ENCODE results near the gene KCNA4.
"Not testable (repeated sequence)": the region's sequence is repeated elsewhere in the genome, so short reads cannot be mapped to it uniquely, and the experiment has no call there.

Gene KCNA4

DNA sequence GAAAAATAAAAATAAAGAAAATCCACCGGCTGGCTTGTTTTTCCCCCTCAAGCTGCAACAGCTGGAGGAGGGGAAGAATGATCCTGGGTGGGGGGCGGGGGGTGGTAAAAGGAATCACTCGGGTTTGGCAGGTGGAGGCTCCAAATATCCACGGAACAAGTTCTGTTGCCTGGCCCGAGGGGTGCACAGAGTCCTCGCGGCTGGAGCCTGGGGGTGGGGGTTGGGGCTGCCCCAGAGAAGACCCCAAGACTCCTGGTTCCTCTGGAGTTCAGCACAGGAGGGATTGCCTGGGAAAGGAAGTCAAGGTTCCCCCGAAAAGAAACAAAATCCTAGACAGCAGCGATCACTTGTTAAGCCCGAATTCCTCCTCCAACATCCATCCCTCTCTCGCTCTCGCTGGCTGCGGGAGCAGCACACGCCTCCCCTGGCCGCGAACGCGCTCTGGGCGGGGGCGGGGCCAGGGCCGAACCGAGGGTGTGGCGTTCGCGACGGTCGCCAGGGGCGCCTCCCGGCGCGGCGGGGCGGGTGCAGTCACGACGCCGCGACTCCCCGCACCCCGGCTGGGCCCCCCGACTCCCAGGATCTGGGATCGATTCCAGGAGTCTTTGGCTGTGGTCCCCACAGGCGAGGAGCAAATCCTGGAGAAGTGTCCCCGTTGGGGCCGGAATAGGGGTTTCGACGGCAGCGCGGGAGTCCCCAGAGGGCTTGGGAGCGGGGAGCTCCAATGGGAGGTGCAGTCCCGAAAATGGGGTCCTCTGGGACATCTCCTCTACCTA is at the start of gene KCNA4:
KCNA4 (minus strand) TSS at position 443 of the 776 bp plus-strand sequence. CDS start 4,352 bp downstream, outside the sequence.
- no peak for DNase-seq (ENCODE audit: low read depth in 1 of 2, low spot score in 1 of 2)

DNA sequence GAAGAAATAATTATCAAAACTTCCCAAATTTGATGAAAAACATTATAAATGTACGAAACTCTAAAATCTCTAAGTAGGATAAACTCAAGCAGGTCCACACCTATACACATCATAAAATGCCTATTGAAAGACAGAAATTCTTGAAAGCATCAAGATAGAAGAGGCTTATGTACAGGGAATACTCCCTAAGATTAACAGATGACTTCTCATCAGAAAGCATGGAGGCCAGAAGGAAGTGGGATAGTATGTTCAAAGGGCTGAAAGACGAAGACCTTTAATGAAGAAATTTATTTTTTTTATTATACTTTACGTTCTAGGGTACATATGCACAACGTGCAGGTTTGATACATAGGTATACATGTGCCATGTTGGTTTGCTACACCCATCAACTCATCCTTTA is 45.3 kb upstream of the KCNA4 start:
- no peak for DNase-seq (ENCODE audit: low read depth in 1 of 2, low spot score in 1 of 2)

DNA sequence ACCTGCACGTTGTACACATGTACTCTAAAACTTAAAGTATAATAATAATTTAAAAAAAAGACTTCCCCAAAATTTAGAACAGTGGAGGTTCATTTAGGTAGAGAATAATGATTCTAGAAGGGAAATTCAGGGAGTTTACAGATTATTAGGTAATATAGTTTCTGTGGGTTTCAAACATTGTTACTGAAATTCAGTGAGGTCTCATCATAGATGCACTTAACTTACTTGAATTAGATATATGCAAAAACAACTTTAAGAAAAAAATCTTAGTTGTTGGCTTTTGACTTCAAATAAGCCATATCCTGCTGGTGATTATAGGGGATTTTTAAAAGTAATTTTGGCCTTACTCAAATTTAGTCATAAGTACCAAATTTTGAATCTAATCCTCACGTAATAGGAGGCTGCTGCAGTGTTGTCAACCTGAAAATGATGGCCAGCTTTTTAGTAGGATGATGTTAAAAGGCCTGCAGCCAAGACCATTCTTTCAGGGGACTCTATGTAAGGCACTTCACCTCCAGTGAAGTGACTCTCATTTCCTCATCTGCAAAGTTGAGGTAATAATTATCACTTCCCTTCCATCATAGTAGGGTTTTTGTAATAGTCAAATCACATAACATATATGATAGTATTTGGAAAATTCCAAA is 42.5 kb upstream of the KCNA4 start:
- DNase-seq (ENCODE audit: low read depth in 1 of 2, low spot score in 1 of 2), result no peak

DNA sequence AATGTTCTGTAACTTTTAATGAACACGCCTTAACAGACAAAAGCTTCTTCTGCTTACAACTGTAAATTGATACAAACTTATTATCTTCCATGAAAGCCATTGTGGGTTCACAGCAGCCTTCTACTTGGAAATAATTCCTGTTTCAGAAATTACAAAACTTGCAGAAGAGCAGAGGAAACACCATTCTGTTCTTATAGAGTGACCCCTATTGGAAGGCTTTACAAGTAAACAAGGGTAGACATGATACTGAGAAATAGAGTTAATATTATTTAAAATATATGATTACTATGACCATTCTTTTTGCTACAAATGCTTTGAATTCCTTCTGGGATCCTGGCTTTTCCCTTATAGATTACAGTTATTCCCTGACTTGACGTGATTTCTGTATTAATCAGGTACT is 32.4 kb upstream of the KCNA4 start:
- no peak for DNase-seq (ENCODE audit: low read depth in 1 of 2, low spot score in 1 of 2)

DNA sequence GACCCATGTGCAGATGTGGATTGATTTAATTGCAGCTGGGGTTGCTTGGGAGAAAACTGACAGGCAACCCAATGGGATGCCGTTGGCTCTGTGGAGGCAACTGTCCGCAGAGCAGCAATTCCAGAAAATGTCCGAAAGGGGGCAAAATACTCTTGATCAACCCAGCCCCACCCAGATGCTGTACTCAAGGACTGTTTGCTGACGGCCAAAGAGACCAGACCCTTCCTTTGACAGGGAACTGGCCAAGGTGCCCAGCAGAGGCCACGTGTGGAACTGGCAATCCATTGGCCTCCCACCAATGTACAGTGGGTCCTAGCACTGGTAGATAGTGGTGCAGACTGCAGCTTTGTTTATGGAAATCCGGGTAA is 29.7 kb upstream of the KCNA4 start:
- no peak for DNase-seq (ENCODE audit: low read depth in 1 of 2, low spot score in 1 of 2)

DNA sequence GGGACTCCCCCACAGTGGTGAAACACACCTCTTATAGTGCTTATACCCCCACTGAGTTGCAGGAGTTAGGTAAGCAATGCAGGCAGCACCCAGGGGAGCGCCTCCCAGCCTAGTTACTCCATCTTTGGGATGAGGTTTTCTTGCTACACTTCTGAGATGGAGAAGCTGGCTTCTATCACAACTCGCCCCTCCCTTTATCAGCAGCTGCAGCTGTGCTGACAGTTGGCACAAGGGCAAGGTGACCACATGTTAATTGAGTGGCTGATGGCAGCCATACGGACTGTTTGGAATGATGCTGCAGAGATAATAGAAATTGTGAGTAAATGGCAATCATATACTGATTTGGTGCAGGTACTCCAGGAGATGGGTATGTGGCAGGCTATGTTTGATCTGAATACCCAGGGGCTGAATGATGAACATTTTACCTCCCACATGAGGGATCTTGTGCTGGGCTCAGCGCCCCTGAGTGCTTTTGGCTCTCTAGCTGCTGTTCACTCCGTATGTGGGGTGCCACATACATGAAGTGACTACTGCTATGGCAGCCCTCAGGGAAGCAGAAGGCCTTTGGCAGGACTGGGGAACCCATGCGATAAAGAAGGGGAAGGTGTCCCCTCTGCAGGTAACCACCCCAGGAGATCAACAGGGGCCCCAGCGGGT is 29.2 kb upstream of the KCNA4 start:
- no peak for DNase-seq (ENCODE audit: low read depth in 1 of 2, low spot score in 1 of 2)

DNA sequence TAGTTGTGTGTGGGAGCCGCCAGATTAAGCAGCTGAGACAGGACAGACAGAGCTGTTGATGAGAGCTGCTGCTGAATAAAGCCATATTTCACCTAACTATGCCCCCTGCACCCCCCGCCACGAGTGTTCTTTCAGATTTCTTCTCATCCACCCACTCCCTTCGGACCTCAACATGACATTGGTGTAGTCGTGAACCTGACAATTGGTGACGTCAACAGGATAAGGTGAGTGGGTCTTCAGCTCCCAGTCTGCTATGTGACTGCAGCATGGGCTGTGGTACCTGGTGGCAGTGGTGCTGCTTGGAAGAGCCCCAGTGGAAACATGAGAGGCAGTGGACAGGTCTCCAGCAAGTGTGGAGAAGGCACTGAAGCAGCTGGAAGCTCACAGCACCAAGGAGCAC is 28.3 kb upstream of the KCNA4 start:
- no peak for DNase-seq (ENCODE audit: low read depth in 1 of 2, low spot score in 1 of 2)

DNA sequence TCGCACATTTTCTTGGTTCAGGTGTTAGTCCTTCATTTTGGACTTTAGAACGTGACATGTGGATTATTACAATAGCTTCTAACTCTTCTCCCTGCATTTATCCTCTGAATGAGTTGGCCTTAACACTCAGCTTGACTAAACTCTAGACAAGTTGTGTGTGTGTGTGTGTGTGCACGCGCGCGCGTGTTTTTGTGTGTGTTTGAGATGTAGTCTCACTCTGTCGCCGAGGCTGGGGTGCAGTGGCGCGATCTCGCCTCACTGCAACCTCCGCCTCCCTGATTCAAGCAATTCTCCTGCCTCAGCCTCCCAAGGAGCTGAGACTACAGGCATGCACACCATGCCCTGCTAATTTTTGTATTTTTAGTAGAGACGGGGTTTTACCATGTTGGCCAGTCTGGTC is 24.3 kb upstream of the KCNA4 start:
- no peak for DNase-seq (ENCODE audit: low read depth in 1 of 2, low spot score in 1 of 2)

DNA sequence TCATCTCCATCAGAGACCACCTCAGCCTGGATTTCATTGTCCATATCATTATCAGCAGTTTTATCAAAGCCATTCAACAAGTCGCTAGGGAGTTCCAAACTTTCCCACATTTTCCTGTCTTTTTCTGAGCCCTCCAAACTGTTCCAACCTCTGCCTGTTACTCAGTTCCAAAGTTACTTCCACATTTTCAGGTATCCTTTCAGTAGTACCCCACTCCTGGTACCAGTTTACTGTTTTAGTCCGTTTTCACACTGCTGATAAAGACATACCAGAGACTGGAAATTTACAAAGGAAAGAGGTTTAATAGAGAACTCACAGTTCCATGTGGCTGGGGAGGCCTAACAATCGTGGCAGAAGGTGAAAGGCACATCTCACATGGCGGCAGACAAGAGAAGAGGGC is 17.9 kb upstream of the KCNA4 start:
- not testable (repeated sequence) for DNase-seq (ENCODE audit: low read depth in 1 of 2, low spot score in 1 of 2)

DNA sequence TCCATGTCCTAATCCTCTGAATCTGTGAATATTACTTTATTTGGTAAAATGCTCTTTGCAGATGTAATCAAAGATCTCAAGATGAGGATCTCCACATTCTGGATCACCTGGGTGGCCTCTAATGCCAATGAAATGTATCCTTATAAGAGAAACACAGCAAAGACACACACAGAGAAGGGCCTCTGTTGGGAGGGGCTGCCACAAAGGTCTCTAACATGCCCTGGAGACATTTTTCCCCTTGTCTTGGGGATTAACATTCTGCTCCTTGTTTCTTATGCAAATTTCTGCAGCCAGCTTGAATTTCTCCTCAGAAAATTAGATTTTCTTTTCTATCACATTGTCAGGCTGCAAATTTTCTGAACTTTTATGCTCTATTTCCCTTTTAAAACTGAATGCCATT is 17.3 kb upstream of the KCNA4 start:
- not testable (repeated sequence) for DNase-seq (ENCODE audit: low read depth in 1 of 2, low spot score in 1 of 2)

DNA sequence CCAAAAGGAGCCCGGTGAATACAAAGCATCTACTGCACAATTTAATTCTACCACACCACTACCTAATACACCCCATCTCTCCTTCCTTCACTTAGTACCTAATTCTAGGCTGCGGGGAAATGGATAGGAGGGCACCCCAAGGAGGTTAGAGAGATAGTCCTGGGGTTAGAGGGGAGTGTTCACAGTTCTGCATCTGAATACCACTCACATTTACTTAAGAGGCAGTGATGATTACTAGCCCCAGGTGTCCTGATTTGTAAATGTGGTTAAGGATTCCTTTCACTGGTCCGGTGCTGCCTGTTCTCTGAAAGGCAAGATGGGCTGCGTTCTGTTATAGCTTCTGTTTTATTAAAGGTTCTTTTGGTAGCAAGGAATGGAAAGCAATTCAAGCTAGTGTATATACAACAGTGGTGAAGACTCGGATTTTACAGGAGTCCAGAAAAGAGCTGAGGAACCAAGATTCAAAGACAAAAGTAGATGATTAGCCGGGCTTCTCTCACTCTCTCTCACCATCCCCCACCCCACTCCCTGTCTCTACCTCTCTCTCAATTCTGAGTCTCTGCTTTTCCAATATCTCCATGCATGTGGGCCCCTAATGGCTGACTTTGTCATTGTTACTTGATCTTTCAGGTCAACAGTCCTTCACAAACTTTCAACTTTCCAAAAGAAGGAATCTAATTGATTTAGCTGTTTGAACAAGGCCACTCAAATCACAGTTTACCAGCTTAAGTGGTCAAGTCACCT is 8.7 kb upstream of the KCNA4 start:
- no peak for DNase-seq (ENCODE audit: low read depth in 1 of 2, low spot score in 1 of 2)

DNA sequence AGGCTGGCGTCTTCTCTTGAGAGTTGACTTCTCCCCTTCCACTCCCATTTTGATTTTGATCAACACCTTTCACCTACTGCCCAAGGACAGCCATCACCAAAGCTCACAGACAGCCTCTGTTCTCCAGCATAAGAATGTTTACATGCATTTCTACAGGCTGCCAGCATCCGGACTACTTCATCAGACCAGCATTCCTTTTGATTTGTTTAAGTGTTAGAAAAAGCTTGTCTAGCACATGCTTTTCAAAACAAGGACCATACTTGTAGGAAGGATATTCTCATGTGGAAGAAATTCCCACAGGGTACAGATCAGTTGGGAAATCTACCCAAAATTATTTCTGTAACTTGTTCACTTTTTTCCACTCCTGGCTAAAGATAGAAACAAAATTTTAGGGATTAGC is 6.2 kb upstream of the KCNA4 start:
- DNase-seq (ENCODE audit: low read depth in 1 of 2, low spot score in 1 of 2), result no peak

DNA sequence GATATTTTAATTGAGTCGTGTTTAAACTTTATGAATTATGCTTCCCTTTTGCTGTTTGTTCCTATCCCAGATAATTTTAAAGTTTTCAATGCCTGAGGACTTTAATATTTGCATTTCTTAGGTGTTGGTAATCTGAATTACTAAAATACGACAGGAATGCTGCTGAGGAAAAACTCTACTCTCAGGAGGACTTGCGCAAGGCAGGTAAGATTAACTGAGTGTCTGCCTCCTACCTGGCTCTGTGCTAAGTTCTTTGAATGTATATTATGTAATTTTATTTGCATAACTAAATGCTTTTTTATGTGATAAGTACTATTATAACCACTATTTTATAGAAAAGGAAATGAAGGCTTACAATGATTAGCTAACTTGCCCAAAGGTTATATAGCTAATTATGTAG is 2.7 kb upstream of the KCNA4 start:
- DNase-seq (ENCODE audit: low read depth in 1 of 2, low spot score in 1 of 2), result no peak

DNA sequence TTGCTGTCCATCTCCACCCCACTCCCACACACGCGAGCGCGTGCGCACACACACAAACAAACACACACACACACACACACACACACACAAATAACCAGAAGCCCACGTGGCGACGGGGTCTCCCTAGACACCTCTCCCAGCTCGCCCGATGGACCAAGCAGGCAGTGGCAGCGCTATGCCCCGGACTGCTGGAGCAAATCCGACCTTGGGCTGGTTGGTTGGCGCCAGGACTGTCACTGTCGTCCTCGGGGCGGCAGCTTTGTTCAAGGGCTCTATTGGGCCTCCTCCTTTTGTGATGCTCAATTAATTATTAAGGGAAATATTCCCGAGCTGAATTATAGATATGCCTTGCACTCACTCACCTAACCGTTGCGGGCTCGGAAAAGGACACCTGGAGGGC is 1.7 kb upstream of the KCNA4 start:
- no peak for DNase-seq (ENCODE audit: low read depth in 1 of 2, low spot score in 1 of 2)

DNA sequence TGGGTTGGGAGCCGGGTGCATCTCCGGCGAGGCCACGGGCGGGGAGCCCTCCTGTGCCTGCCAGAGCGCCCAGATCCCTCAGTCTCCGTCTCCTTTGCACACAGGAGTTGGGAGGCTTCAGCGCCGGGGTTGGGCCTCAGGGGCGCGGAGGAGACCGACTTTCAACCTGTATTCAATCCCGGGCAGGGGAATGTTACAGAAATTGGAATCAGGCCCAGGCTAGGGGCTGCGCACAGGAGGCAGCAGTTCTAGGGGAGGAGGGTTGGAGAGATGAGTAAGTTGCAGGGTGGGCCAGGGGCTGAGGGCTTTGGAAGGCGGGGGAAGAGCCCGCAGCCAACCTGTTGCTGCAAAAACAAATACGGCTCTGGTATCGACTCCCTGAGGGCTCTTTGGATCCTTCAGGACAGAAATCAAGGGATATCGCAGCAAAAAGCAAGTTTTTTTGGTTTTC is 640 bp upstream of the KCNA4 start:
- DNase-seq (ENCODE audit: low read depth in 1 of 2, low spot score in 1 of 2), result no peak

DNA sequence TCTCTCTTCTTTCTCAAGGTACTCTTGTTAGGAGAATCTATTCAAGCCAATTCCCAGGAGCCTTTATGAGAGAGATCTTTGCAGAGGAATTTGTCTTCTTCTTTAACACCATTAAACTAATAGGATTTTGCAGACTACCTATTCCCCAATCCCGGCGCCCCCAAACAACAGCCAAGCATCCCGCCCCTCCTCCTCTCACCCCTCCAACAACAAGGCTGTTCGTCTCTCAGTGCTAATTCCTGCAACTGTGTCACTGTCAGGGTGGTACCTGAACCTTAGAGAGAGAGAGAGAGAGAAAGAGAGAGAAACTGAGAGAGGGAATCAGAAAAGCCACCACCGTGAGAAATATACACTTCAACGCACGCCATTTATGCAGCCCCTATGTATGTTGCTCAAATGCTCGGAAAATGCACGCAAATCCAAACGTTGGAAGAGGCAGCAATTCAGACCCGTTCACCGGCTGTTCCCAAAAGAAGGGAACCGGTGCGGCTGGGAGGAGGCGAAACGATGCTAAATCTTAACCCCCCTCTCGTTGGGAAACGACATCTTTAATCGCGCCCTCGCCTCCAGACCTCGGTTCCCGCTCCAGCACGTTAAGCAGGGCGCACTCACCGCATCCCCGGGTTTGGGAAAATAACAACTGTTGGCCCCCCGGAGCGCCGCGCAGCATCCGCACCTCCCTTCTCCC is 961 bp downstream of the KCNA4 start:
- no peak for DNase-seq (ENCODE audit: low read depth in 1 of 2, low spot score in 1 of 2)

DNA sequence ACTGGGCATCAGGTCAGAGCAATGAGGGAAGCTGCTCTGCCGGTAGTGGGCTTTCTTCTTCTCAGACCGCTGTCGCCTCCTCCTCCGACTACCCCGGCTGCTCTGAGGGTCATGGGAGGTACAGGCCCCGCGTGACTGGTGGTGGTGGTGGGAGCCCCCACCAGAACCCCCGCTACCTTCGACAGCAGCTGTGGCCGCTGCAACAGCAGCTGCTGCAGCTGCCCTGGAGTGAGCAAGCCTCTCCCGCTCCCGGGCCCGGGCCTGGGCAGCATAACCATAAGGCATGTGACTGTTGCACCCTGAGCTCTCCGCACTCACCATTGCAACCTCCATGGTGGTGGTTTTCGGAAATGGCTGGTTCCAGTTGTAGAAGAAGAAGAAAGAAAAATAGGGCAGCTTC is 4.5 kb downstream of the KCNA4 start:
- DNase-seq (ENCODE audit: low read depth in 1 of 2, low spot score in 1 of 2), result no peak

DNA sequence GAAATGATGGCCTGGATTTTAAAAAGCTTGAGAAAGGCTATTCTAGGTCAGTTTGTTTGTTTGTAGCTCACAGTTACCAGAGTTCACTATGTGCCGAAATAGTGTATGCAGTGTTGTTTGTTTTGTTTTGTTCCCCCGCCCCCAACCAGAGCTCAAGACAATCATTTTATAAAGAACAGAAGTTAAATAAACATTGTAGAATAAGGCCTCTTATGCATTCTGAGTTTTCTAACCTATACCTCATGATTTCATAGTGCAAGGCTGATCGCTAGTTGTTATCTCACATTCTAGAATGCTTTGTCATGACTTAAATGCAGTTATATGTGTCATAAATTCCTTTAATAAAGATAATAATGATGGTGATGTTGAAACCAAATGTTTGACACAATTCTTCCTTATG is 7.8 kb downstream of the KCNA4 start:
- DNase-seq (ENCODE audit: low read depth in 1 of 2, low spot score in 1 of 2), result no peak

DNA sequence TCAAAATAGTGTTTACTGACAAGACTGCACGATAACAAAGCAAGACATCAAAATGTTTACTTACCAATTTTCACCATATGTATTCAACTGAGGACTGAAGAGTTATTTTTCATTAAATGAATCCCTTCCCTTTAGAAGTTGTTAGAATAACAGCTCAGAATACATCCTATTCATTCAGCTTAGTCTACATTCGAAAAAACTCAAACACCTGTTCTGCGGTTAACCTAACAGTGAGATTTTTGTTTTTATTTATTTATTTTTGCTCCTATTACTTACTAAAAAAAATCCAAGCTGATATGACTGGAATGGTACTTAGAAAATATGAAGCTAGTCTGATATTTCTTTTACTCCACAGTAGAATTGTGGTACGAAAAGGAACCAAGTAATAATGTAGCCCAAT is 10.0 kb downstream of the KCNA4 start:
- no peak for DNase-seq (ENCODE audit: low read depth in 1 of 2, low spot score in 1 of 2)

DNA sequence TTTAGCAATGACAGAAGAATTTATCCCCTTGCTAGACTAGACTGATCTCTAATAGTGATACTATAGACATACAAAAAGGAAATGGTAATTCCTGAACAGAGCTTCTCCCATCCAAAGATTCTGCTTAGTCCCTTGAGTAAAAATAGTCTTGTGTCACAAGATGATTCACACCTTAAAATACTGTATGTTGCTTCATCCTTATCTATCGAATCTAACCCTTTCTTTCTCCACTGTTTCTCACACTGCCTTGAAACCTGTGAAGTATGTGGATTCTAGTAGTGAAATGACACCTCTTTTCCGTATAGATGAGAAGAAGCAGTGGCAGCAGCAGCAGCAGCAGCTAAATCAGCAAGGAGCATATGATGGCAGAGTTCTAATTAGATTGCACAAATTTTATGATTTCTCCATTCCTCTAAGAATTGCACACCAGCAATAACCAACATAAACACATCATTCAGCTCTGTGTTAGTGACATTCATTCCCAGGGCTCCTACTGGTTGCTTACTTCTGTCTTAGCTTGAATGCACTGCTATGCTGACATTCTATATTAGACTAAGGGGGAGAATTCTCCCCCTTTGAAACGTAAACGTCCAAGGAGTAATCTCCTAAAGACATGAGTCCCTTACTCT is 14.6 kb downstream of the KCNA4 start:
- no peak for DNase-seq (ENCODE audit: low read depth in 1 of 2, low spot score in 1 of 2)

Data from stimulated activated CD4-positive, alpha-beta T cell treated with anti-CD3 and anti-CD28 coated beads, Interleukin-15, amount 100 ng/mL, for 1 hour (primary cell).